GM18498 (cell line): ENCODE data around the gene ELOVL6.
"Not testable (repeated sequence)": the region's sequence is repeated elsewhere in the genome, so short reads cannot be mapped to it uniquely, and the experiment has no call there.

Experiments
- ATAC-seq: cut with Tn5 transposase; IDR thresholded peaks from one replicate; pipeline ENCODE4 v1.9.1; 2021; ENCODE audit warnings: mild to moderate bottlenecking, moderate library complexity; ENCODE audit not compliant: unreplicated experiment

ELOVL6 gene

GRCh38 chr4:110198435-110199416 lies at the start of gene ELOVL6:
ELOVL6 (minus strand) TSS chr4:110198615; CDS start chr4:110198335, 280 bp downstream.
- ATAC-seq: no peak

DNA sequence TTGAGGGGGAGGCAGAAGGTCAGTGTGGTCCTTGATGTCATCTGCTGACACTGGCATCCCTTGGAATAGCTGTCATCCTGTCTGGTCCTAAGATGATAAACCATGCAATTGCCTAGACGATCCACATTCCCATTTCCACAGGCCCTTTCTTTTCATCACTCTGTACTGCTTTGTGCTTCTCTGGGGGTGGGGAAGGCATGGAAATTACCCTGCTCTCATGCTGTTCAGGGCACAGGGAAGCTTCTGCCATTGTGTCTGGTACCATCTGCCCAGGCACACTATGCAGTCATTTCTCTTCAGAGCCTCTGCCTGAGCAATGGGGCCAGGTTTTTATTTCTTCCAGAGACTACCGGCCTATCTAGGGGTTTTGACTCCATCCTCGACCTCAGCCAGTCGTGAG lies 49.7 kb upstream of the ELOVL6 start:
- no peak for ATAC-seq

DNA sequence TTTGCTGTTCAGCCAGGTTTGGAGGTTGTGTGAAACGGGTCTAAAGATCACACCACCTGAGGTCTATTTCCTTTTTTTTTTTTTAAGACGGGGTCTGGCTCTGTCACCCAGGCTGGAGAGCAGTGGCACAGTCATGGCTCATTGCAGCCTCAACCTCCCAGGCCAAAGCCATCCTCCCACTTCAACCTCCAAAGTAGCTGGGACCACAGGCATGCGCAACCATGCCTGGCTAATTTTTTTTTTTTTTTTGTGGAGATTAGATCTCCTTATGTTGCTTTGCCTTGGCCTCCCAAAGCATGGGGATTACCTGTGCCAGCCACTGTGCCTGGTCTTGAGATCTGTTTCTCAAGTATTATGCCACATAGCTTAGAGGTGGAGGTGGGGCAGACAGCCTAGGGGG lies 49.2 kb upstream of the ELOVL6 start:
- no peak for ATAC-seq

DNA sequence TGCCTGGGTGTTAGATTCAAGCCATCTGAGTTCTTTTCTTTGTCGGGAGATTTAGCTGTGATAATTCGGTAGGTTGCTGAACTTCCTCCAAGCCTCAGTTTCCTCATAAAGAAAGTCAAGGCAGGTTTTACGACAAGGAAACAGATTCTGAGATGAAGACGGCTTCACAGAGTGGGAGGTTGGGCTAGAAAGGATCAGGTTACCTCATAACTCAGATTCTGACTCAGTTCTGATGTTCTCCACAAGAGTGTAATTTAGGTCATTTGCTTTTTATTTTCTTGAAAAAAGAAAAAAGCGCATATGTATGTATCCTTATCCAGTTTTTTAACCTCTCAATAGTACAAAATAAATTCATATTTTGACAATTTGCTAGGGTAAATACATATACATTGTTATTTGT lies 47.2 kb upstream of the ELOVL6 start:
- no peak for ATAC-seq

- ATAC-seq: no peak
Observed at GRCh38 chr4:110236324-110236723, 37.9 kb upstream of the ELOVL6 start.

- not testable (repeated sequence) for ATAC-seq
Observed at GRCh38 chr4:110233581-110233980, 35.2 kb upstream of the ELOVL6 start.

GRCh38 chr4:110231869-110232268 lies 33.5 kb upstream of the ELOVL6 start:
- no peak for ATAC-seq

DNA sequence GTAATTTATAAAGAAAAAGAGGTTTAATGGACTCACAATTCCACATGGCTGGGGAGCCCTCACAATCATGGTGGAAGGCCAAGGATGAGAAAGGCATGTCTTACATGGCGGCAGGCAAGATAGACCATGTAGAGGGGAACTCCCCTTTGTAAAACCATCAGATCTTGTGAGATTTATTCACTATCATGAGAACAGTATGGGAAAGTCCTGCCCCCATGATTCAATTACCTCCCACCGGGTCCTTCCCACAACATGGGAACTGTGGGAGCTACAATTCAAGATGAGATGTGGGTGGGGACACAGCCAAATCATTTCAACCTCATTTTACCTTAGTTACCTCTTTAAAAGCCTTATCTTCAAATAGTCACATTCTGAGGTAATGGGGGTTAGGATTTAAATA lies 30.9 kb upstream of the ELOVL6 start:
- ATAC-seq: no peak

GRCh38 chr4:110224812-110225211 lies 26.4 kb upstream of the ELOVL6 start:
- no peak for ATAC-seq

DNA sequence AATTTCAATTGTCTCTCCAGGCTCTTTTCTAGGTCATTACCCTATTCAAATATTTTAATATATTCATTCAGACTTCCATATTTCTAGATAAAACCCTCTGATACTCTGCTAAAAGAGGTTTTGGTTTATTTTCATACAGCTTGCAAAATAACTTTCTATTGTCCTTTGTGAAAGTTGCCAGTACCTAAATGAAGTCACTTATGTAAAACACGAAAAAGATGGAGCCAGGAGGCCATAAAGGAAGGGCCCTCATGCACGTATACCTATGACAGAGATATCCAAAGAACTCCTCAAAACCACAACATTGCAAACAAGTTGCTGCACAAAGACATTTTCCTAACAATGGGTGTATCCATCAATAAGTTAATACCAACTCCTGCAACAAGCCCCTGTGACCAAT lies 25.7 kb upstream of the ELOVL6 start:
- no peak for ATAC-seq

GRCh38 chr4:110218935-110219334 lies 20.5 kb upstream of the ELOVL6 start:
- ATAC-seq: not testable (repeated sequence)

DNA sequence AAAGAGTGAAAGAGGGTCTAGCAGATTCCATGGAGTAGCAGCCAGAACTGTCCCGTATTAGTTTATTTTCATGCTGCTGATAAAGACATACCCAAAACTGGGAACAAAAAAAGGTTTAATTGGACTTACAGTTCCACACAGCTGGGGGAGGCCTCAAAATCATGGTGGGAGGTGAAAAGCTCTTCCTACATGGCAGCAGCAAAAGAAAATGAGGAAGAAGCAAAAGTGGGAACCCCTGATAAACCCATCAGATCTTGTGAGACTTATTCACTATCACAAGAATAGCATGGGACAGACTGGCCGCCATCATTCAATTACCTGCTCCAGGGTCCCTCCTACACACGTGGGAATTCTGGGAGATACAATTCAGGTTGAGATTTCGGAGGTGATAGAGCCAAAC lies 18.8 kb upstream of the ELOVL6 start:
- ATAC-seq: not testable (repeated sequence)

GRCh38 chr4:110216129-110216528 lies 17.7 kb upstream of the ELOVL6 start:
- ATAC-seq: no peak

GRCh38 chr4:110211770-110212061 lies 13.3 kb upstream of the ELOVL6 start:
- ATAC-seq: no peak

GRCh38 chr4:110211007-110211769 lies 12.8 kb upstream of the ELOVL6 start:
- peak; percentile 92 for ATAC-seq

DNA sequence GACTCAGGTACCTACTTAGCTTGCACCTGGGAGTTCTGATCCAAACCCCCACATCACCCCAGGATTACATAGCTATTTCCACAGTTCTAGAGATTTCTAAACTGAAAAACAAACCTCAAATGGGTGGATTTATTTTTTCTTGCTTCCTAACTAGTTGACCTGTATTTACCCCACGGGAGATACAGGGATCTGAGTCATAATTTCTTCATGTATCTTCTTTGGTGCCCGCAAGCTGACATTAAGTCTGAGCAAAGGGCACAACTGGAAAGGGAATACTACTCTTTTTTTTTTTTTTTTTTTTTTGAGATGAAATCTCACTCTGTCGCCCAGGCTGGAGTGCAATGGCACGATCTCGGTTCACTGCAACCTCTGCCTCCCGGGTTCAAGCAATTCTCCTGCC lies 10.0 kb upstream of the ELOVL6 start:
- ATAC-seq: no peak

- no peak for ATAC-seq
Observed at GRCh38 chr4:110207233-110207632, 8.8 kb upstream of the ELOVL6 start.

DNA sequence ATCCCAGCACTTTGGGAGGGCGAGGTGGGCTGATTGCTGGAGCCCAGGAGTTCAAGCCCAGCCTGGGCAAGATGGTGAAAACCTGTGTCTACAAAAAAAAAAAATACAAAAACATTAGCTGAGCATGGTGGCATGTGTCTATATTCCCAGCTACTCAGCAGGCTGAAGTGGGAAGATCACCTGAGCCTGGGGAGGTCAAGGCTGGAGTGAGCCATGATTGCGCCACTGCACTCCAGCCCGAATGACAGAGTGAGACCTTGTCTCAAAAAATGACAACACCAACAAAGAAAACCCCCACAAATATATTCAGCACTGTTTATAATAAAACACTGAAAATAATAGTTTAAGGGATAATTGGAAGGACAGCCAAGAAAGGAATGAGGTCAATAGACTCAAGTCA lies 3.6 kb upstream of the ELOVL6 start:
- ATAC-seq: no peak

DNA sequence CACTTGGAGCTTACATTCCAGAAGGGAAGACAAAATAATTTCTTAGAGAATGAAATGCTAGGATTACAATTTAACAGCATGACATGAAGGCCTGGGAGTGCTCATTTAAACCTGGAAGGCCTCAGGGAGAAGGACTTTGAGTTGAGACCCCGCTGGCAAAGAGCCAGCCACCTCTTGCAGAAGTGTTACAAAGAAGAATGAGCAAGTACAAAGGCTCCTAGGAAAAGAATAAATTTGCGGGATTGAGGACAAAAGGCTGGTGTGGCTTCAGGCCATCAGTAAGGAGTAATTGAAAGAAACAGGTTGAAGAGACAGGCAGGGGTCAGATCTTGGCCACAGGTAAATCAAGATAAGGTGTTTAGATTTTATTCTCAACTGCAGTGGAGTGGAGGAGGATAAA lies 3.1 kb upstream of the ELOVL6 start:
- ATAC-seq: no peak

GRCh38 chr4:110200689-110201088 lies 2.3 kb upstream of the ELOVL6 start:
- no peak for ATAC-seq

- ATAC-seq: no peak
Observed at GRCh38 chr4:110198049-110198434, 373 bp downstream of the ELOVL6 start.

- peak; percentile 10 for ATAC-seq
Observed at GRCh38 chr4:110197529-110198042, 829 bp downstream of the ELOVL6 start.
